ENCODE results near the gene CEP250.

DNA sequence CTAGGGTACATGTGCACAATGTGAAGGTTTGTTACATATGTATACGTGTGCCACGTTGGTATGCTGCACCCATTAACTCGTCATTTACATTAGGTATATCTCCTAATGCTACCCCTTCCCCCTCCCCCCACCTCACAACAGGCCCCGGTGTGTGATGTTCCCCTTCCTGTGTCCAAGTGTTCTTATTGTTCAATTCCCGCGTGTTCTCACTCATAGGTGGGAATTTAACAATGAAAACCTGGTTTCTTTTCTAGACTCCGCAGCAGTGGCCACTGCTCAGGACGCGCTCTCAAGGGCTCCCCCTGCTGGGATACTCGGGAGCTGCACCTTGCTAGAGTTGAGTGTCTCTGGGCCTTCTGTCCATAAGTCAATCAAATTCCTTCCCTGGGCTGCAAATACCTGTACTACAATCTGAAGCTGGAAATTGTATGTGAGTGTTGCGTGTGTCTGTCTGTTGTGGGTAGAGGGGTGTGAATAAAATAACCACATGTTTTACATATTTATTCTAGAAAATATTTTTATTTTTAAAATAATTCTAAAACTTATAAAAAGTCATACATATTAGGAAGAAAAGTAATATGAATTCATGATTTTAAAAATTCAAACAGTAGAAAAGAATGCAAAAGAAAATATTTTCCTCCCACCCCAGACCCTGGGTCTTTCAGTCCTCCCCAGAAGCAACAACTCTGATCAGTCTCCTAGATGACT is 8.2 kb upstream of the CEP250 start:
- no peak for TF ChIP-seq EZH2phosphoT487 (IDR thresholded peaks at IDR 0.05; ENCODE audit: borderline replicate concordance, low read length)
- TF ChIP-seq, protein P1, sequence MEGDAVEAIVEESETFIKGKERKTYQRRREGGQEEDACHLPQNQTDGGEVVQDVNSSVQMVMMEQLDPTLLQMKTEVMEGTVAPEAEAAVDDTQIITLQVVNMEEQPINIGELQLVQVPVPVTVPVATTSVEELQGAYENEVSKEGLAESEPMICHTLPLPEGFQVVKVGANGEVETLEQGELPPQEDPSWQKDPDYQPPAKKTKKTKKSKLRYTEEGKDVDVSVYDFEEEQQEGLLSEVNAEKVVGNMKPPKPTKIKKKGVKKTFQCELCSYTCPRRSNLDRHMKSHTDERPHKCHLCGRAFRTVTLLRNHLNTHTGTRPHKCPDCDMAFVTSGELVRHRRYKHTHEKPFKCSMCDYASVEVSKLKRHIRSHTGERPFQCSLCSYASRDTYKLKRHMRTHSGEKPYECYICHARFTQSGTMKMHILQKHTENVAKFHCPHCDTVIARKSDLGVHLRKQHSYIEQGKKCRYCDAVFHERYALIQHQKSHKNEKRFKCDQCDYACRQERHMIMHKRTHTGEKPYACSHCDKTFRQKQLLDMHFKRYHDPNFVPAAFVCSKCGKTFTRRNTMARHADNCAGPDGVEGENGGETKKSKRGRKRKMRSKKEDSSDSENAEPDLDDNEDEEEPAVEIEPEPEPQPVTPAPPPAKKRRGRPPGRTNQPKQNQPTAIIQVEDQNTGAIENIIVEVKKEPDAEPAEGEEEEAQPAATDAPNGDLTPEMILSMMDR (conservative IDR thresholded peaks at IDR 0.05; ENCODE audit: low read depth, low read length) = peak; percentile 88
